GM20000 (cell line): ENCODE results near the gene CGN.

Experiments used
- DNase-seq: peaks from one replicate; pipeline ENCODE4 v3.0.0; 2012; ENCODE audit warnings: low spot score
- CTCF ChIP-seq: IDR thresholded peaks from 2 replicates; pipeline ENCODE4 v1.5.1; 2012; ENCODE audit warnings: mild to moderate bottlenecking, control low read depth; ENCODE audit errors: extremely low read depth, missing control alignments

Gene CGN

GRCh38 chr1:151553659-151554058 is 42.5 kb downstream of the CGN start:
- no peak for TF ChIP-seq CTCF
- DNase-seq: no peak

GRCh38 chr1:151556052-151556451 is 44.9 kb downstream of the CGN start:
- no peak for TF ChIP-seq CTCF
- DNase-seq: no peak

- TF ChIP-seq CTCF: no peak
- no peak for DNase-seq
Measured at GRCh38 chr1:151562661-151563060, 51.5 kb downstream of the CGN start.

GRCh38 chr1:151563376-151563775 is 52.2 kb downstream of the CGN start:
- TF ChIP-seq CTCF: no peak
- no peak for DNase-seq

GRCh38 chr1:151565502-151566189 is 54.5 kb downstream of the CGN start:
- no peak for TF ChIP-seq CTCF
- no peak for DNase-seq

- no peak for DNase-seq
- no peak for TF ChIP-seq CTCF
Measured at GRCh38 chr1:151568626-151569088, 57.5 kb downstream of the CGN start.

GRCh38 chr1:151570819-151571218 is 59.6 kb downstream of the CGN start:
- DNase-seq: no peak
- TF ChIP-seq CTCF: no peak
